GM10266 (cell line): Measurements from ENCODE around the gene TIPARP.

Source experiments
- DNase-seq: peaks from one replicate; pipeline ENCODE4 v3.0.0; 2012; ENCODE audit errors: extremely low spot score
- TF ChIP-seq, protein P1 (sequence below): IDR thresholded peaks from 2 replicates; pipeline ENCODE4 v1.5.1; 2012; ENCODE audit warnings: mild to moderate bottlenecking, low read depth; ENCODE audit not compliant: control insufficient read depth, insufficient read depth; ENCODE audit errors: missing control alignments

TIPARP gene

GRCh38 chr3:156631323-156631722 is 43.1 kb upstream of the TIPARP start:
- TF ChIP-seq, protein P1, sequence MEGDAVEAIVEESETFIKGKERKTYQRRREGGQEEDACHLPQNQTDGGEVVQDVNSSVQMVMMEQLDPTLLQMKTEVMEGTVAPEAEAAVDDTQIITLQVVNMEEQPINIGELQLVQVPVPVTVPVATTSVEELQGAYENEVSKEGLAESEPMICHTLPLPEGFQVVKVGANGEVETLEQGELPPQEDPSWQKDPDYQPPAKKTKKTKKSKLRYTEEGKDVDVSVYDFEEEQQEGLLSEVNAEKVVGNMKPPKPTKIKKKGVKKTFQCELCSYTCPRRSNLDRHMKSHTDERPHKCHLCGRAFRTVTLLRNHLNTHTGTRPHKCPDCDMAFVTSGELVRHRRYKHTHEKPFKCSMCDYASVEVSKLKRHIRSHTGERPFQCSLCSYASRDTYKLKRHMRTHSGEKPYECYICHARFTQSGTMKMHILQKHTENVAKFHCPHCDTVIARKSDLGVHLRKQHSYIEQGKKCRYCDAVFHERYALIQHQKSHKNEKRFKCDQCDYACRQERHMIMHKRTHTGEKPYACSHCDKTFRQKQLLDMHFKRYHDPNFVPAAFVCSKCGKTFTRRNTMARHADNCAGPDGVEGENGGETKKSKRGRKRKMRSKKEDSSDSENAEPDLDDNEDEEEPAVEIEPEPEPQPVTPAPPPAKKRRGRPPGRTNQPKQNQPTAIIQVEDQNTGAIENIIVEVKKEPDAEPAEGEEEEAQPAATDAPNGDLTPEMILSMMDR, result no peak
- no peak for DNase-seq

GRCh38 chr3:156632601-156633000 is 41.8 kb upstream of the TIPARP start:
- no peak for DNase-seq
- TF ChIP-seq, protein P1, result no peak

DNA sequence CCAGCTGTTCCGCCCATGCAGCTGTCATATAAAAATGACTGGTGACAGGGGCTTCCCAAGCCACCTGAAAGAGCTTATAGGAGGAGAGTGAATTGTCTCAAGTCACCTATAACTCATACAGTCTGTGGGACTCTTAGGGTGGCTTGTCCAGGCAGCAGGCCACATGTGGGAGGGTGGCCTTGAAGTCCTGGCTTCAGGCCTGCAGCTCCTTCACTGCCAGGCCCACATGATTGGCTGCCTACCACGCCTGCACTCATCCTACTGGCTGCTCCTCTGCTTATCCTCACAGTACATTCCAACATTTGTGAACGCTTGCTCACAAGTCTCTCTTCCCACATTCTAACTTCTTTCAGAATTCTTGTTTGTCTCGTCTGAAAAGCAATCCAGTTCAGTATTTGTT is 41.1 kb upstream of the TIPARP start:
- DNase-seq, result no peak
- TF ChIP-seq, protein P1, result no peak

- no peak for DNase-seq
- TF ChIP-seq, protein P1, result no peak
Measured at GRCh38 chr3:156635034-156635433, 39.4 kb upstream of the TIPARP start.

DNA sequence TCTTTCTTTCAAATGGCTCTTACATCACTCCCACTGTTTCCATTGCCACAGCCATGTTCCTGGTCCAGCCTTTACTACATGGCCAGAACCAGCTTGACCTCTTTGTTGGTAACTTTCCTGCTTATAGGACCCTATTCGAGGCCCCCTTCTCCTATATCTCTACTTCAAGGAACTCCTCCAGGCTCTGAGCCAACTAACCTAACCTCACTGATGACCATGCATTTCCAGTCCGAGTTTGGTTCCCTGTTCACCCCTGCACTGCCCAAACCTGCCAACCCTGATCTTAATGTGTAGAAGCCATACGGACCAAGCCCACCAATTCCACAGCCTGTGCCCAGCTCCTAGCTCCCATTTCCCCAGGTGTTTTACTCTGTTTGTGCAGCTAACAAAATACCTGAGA is 38.4 kb upstream of the TIPARP start:
- TF ChIP-seq, protein P1, result no peak
- DNase-seq, result no peak

DNA sequence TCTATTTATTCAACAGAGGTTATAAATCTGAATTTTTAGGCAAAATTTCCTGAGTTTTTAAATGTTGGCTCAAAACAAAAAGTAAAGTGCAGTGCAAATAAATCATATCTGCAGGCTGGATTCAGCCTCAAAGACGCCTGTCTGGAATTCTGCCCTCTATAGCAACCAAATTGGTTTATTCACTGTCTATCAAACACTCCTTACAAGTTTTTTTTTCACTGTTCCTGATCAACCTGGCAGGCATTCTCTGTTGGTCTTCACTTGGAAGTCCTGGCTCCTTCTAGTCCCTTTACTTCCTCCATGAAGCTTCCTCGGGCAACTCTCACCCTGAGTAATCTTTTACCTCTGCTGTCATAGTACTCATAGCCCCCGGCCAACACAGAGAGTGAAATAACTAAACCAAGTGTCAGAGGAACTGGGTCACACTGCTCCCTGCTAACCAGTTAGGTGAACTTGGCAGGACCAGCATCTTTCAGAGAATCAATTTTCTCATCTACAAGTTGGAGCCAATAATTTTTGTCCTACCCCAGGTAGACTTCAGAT is 36.8 kb upstream of the TIPARP start:
- DNase-seq, result no peak
- TF ChIP-seq, protein P1, result no peak

DNA sequence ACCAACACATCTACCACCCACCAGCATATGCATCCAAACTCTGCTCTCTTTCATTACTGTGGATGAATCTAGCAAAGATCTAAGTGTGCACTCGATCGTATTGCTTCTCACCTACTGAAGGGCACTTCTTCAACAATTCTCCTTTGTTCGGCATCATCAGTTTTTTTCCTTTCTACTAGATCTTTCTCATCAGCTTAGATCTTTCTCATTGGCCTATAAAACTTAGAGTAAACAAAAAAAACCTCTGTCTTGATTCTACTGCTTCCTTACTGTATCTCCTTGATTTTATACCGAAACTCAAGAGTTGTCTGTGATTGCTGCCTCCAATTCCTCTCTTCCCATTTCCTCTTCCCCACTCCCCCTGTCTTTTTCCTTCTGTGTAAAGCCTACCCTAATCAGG is 36.1 kb upstream of the TIPARP start:
- DNase-seq, result no peak
- TF ChIP-seq, protein P1, result no peak
